Stimulated activated naive B cell treated with anti-CD40 and anti-IgM and Interleukin-4, amounts not matched to agents 10 μg/mL and 1 μg/mL and 100 μg/mL, for 72 hours (primary cell): ENCODE measurements around the gene TAF15.

Experiments
- ATAC-seq, 2 donors: fragments of 150-1000 bp; cut with Tn5 transposase; replicated peaks; 2 replicates each; pipeline ENCODE4 v1.10.0; 2021; ENCODE audit warnings: moderate library complexity in 1 of 2
- DNase-seq: peaks from one replicate; pipeline ENCODE4 v3.0.0; 2021
- H3K27ac Mint-ChIP-seq: one replicate; pipeline ENCODE4 v1.8.0; 2022; ENCODE audit warnings: mild to moderate bottlenecking, mixed read lengths
- H3K27me3 Mint-ChIP-seq, 2 donors: one replicate each; pipeline ENCODE4 v1.8.0; 2022; ENCODE audit warnings: mixed read lengths in 2 of 2
- H3K36me3 Mint-ChIP-seq, 2 donors: one replicate each; pipeline ENCODE4 v1.8.0; 2022; ENCODE audit warnings: mixed read lengths in 2 of 2, mild to moderate bottlenecking in 1 of 2
- H3K4me1 Mint-ChIP-seq, 2 donors: one replicate each; pipeline ENCODE4 v1.8.0; 2022; ENCODE audit warnings: mixed read lengths in 2 of 2, mild to moderate bottlenecking in 1 of 2
- H3K4me3 Mint-ChIP-seq, 2 donors: one replicate each; pipeline ENCODE4 v1.8.0; 2022; ENCODE audit warnings: mild to moderate bottlenecking in 2 of 2, mixed read lengths in 2 of 2, moderate library complexity in 1 of 2
- H3K9me3 Mint-ChIP-seq, 2 donors: one replicate each; pipeline ENCODE4 v1.8.0; 2022; ENCODE audit warnings: mixed read lengths in 2 of 2, mild to moderate bottlenecking in 1 of 2

The TAF15 gene

DNA sequence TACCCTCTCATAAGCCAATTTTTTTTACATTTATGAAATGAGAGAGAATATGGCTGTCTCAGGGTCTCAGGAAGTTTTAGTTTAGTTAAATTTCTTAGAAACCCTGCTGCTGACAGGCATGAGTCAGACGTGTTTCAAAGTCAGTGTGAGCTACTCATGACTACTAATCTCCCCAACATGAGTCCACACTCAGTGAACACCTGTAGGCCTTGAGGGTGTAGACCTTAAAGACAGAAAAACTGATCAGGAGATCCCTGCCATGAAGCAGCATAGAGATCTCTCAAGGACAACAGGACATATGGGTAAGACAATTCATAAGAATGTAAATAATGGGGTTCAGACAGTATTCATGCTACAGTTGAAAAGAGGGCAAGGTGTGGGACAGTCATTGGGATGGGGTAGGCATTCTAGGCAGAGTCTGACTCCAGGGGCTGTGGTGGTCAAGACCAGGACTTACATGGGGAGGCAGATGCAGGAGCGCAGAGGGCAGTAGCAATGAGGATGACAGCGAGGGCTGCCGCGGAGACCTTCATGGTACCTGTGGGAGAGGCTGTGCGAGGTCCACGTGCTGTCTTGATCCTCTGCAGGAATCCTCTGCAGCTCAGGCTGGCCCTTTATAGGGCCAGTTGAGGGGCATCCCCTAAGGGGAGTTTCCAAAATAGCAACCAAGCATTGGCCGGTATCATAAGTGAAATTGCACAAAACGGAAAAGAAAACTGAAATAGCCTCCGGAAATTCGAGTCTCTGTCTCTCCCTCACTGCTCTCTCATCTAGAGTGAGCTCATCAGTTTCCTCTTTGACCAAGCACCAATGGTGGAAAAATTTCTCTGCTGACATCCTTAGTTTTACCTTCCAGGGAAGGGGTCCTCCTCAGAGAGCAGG is 70.7 kb downstream of the TAF15 start, which contains the start of gene CCL5:
TSS of gene CCL5 (minus strand) at position 588 of the 882 bp plus-strand sequence.
- DNase-seq (peak; percentile 39), ATAC-seq (peak; percentile 81 to 92)
- Mint-ChIP-seq H3K4me1 (peaks cover 15 to 17% of the 10 kb centered on the region in 2 donors), H3K27ac (peak within 1 kb of the TSS; percentile 69), H3K9me3 (no peaks in the 10 kb centered on the region), H3K4me3 (peak within 1 kb of the TSS; percentile 15 to 40), H3K27me3 (no peaks in the 10 kb centered on the region), H3K36me3 (peaks cover 0 to 3% of the 10 kb centered on the region in 2 donors)

DNA sequence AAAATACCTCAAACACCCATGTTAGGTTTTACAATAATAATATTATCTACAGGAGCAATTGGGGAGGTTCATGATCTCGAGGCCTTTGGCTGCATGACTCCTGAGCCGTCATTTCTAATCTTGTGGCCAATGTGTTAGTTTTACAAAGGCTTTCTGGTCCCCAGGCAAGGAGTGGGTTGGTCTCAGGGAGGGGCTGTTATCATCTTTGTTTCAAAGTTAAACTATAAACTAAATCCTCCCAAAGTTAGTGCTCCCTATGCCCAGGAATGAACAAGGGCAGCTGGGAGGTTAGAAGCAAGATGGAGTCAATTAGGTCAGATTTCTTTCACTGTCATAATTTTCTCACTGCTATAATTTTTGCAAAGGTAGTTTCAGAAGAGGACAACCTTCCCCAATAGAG is 80.0 kb downstream of the TAF15 start:
- H3K36me3 Mint-ChIP-seq, result peaks cover 0 to 2% of the 10 kb centered on the region in 2 donors

DNA sequence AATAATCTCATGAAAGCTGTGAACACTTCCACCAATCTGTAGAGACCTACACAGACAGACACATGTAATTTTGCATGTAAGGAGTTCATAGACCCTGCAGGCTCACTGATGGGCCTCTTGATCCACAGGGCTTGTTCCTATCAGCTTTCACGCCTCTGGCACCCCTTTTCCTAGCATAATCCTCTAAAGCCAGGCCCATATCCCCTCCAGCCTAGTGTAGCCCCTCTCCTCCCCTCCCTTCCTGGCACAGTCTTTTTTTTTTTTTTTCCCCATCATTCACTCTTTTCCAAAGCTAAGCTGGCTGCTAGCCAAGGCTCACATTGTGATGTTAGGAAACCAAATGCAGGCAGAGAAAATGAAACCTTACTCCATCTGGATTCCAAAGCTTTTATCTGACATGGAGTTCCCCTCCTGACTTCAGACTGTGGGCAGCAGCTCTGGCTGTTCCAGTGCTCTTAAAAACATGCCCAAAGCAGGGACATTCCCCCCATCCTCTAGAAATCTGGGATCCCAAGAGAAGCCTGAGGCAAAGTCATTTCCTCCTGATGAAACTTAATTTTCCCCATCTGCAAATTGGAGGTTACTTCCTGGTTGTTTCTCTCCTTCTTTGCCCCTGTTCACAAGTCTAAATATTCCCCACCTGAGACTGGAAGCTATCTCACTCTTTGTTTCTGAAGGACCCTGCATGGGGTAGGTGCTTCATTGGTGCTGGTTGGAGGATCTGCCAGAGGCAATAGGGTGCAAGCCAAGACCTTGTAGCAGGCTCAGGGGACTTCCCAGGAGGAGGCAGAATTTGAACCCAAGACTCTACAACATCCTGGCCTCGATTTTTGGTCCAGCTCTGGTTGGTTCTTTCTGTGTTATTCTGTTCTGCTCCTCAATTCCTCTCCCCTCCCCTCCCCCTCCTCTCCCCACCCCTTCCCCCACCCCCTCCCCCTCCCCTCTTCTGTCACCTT is 80.8 kb downstream of the TAF15 start:
- no peaks in the 10 kb centered on the region for H3K9me3 Mint-ChIP-seq
- no peak overlapping the region for H3K27ac Mint-ChIP-seq
- H3K4me3 Mint-ChIP-seq, result no peak overlapping the region
- H3K36me3 Mint-ChIP-seq, result peaks cover 0 to 2% of the 10 kb centered on the region in 2 donors
- no peaks in the 10 kb centered on the region for H3K27me3 Mint-ChIP-seq
- ATAC-seq, result no peak
- DNase-seq, result no peak
- peaks cover 4 to 6% of the 10 kb centered on the region in 2 donors for H3K4me1 Mint-ChIP-seq

More for the DNA sequence above, 80.0 kb downstream of the TAF15 start:
- no peak for ATAC-seq
- H3K4me1 Mint-ChIP-seq, result peaks cover 4 to 6% of the 10 kb centered on the region in 2 donors
- no peak for DNase-seq
- no peaks in the 10 kb centered on the region for H3K27me3 Mint-ChIP-seq
- no peaks in the 10 kb centered on the region for H3K9me3 Mint-ChIP-seq
- H3K27ac Mint-ChIP-seq, result no peak overlapping the region
- H3K4me3 Mint-ChIP-seq, result no peak overlapping the region

DNA sequence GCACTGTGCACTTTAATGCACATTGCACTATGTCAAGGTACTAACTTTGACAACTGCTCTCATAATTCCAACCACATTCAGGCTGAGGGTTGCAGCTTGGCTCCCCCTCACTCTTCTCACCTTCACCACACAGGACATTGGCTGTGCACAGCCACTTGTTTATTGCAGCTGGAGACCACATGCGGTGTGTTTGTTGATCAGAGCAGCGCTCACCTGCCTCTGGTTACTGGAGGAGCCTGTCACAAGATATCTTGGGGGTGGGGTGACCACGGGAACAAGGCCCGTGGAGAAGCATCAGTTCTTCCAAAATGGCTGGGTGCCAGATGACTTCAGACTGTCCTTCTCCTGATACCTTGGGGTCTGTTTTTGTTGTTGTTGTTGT is 81.5 kb downstream of the TAF15 start:
- H3K36me3 Mint-ChIP-seq, result peaks cover 0 to 2% of the 10 kb centered on the region in 2 donors
- DNase-seq, result no peak
- no peak for ATAC-seq
- H3K27ac Mint-ChIP-seq, result no peak overlapping the region
- no peak overlapping the region for H3K4me3 Mint-ChIP-seq
- H3K9me3 Mint-ChIP-seq, result no peaks in the 10 kb centered on the region
- H3K27me3 Mint-ChIP-seq, result peaks cover 0 to under 1% of the 10 kb centered on the region in 2 donors
- H3K4me1 Mint-ChIP-seq, result peaks cover 4 to 7% of the 10 kb centered on the region in 2 donors

DNA sequence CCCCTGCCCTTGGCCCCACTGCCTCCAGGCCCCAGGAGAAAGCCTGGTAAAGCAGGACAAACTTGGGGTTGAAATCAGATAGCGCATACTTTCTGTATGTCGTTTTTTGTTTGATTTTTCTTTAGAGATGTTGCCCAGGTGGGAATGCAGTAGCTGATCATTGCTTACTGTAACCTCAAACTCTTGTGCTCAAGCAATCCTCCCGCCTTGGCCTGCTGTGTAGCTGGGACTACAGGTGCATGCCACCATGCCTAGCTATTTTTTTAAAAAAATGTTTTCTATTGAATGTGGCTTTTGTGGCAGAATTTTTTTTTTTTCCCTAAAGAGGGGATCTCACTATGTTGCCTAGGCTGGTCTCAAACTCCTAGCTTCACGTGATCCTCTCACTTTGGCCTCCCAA is 82.0 kb downstream of the TAF15 start:
- no peak for DNase-seq
- Mint-ChIP-seq H3K4me3 (no peak overlapping the region), H3K9me3 (no peaks in the 10 kb centered on the region), H3K36me3 (peaks cover 0 to 2% of the 10 kb centered on the region in 2 donors), H3K4me1 (peaks cover 6 to 12% of the 10 kb centered on the region in 2 donors), H3K27ac (no peak overlapping the region), H3K27me3 (peaks cover 3 to 4% of the 10 kb centered on the region in 2 donors)
- no peak for ATAC-seq

DNA sequence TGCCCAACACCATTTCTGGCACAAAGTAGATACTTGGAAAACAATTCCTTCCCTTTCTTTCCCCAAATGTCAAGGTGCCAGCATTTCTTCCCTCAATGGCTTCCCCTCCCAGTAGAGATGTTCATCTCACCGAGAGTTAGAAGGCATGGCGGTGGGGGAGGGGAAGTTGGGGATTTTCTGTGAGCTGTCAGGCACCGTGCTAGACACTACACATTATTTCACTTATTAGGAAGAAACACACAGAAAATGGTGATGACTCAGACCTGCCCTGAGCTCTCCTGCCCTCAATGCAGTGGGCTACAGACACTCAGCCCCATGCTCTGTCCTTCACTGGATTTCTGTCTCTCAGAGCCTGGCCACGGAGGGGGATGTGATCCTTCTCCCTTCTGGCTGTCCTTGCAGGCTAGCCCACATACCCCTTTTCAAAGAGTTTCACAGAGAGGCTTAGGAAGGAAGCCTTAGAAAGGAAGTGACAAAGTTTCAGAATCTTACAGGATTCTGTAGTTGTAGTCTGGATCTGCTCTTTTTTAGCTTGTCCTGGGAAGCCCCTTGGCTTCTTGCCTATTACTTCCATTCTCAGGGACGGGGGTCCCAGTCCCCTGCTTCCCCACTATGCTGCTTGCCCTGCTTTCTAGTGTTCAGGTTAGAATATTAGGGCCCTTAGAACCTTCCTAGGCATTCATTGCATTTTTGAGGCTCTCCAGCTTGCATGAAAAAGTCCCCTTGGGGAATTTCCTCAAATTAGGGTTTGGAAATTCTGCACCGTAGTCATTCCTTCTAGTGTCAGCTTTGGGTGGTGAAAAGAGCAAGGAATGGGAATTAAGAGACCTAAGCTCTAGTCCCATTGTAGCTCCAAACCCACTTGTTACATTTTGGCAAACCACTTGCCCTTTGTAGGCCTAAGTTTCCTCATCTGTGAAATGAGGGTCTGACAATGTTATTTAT is 83.1 kb downstream of the TAF15 start:
- Mint-ChIP-seq H3K27me3 (peaks cover 3 to 4% of the 10 kb centered on the region in 2 donors), H3K9me3 (no peaks in the 10 kb centered on the region), H3K4me3 (no peak overlapping the region), H3K36me3 (peaks cover 0 to 2% of the 10 kb centered on the region in 2 donors), H3K4me1 (peaks cover 6 to 13% of the 10 kb centered on the region in 2 donors), H3K27ac (no peak overlapping the region)
- ATAC-seq (peak; percentile 49 to 77), DNase-seq (no peak)

DNA sequence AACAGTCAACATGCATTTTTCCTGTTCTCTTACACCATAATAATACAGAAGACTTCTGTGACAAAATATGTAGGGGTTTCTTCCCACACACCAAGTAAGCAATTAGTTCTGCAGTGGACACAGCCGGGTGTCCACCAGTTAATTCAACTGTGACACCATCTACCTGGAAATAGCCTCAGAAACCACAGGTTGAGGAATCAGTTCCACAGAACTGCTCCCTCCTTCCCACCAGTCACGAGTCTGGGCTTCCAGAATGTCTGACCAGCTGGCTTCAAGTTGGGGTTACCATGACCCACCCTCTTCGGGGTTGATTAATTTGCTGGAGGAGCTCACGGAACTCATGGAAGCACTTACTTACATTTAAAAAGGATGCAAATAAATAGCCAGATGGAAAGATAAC is 84.5 kb downstream of the TAF15 start:
- H3K27ac Mint-ChIP-seq, result no peak overlapping the region
- no peaks in the 10 kb centered on the region for H3K9me3 Mint-ChIP-seq
- DNase-seq, result no peak
- no peak overlapping the region for H3K4me3 Mint-ChIP-seq
- H3K27me3 Mint-ChIP-seq, result peaks cover 4% of the 10 kb centered on the region in 2 donors
- H3K4me1 Mint-ChIP-seq, result peaks cover 6 to 13% of the 10 kb centered on the region in 2 donors
- ATAC-seq, result no peak
- H3K36me3 Mint-ChIP-seq, result peaks cover 0 to 2% of the 10 kb centered on the region in 2 donors

DNA sequence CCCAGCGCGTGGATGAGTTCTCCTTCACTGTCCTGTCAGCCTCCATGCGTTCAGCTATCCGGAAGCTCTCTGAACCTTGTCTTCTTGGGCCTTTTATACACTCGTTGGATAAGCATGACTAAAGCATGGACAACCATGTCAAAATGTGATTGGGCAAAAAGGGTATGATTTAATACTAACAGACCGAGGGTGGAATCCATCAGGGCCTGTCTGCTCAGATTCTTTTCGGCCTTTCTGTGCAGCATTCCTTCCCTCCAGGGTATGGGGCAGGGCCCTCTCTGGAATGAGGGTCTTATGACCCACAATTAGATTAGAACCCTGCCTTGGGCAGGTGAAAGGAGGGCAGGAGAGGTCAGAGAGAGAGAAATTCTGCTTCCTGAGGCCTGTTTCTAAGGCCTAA is 84.9 kb downstream of the TAF15 start:
- ATAC-seq (no peak), DNase-seq (no peak)
- peaks cover 0 to 2% of the 10 kb centered on the region in 2 donors for H3K36me3 Mint-ChIP-seq
- no peak overlapping the region for H3K4me3 Mint-ChIP-seq
- H3K9me3 Mint-ChIP-seq, result no peaks in the 10 kb centered on the region
- H3K27me3 Mint-ChIP-seq, result peaks cover 4 to 7% of the 10 kb centered on the region in 2 donors
- H3K4me1 Mint-ChIP-seq, result peaks cover 6 to 13% of the 10 kb centered on the region in 2 donors
- H3K27ac Mint-ChIP-seq, result no peak overlapping the region

DNA sequence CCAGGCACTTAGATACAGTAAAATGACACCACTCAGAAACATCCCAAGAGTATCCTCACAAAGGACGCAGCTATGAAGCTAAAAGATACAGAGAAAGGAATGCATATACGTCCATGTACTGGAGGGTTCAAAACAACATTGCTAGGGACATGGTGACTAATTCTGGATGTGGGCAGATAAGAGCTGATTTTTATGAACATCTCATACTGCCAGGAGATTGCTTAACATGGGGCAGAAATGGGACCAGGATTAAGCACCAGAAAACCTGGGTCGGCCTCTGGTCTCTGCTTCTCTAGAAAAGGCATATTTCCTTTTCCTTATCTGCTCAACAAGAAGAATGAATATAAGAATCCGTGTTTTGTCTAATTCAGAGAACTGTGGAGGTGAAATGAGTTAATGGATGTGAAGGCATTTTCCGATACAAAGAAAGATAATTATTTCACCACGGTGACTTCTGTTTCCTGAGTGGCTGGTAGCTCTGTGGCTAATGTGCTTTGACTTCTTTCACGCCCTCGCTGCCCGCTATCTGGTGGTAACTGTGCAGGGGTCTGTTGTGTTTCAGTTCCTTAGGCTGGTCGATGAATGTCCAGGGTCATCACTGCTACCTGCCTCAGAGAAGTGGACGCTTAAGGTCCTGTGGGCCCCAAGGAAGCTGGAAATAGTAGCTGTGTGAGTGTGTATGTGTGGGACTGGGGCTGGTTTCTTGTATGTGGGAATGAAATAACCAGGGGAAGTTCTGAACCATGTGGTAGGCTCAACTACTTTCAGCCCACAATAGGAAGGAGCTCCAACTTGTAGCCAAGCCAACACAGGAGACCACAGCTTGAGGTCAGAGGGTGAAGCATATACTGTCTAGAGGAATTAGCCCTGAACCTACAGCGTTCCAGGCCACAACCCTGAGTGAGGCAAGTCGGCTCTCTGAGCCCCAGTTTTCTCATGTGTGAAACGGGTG is 86.6 kb downstream of the TAF15 start:
- DNase-seq, result no peak
- ATAC-seq, result peak; percentile 81
- Mint-ChIP-seq H3K27me3 (peaks cover 4 to 7% of the 10 kb centered on the region in 2 donors), H3K9me3 (no peaks in the 10 kb centered on the region), H3K27ac (no peak overlapping the region), H3K4me1 (peaks cover 6 to 13% of the 10 kb centered on the region in 2 donors), H3K4me3 (no peak overlapping the region), H3K36me3 (peaks cover 0 to 2% of the 10 kb centered on the region in 2 donors)
